ENCODE measurements around the gene SLC6A5. TPM values are rescaled to one million over a fixed set of nuclear protein-coding genes. Genes with fewer than 3 reads are reported as not detected.

SLC6A5 gene
- polyA plus RNA-seq, 4 donors, result 0.11 to 0.35 (median 0.18) TPM

DNA sequence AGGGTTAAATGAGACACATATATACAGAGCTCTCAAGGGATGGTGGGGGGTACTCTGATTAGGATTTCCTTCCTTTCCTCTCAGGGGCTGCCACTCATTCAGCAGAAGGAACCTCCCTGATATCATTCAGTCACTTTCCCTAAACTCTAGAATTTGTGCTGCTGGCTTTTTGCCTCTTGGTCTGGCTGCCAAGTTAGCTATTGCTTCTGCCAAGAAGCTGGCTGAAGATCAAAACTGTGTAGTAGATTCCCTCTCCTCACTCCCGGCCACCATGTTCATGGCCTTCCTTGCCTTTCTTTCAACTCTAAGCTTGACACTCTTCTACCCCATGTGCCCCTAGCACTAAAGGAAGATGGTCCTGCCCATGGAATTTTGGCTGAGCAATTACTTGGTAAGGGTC is 18.7 kb downstream of the SLC6A5 start:
- no peak for DNase-seq (ENCODE audit: low read depth in 4 of 4, low spot score in 2 of 4)

DNA sequence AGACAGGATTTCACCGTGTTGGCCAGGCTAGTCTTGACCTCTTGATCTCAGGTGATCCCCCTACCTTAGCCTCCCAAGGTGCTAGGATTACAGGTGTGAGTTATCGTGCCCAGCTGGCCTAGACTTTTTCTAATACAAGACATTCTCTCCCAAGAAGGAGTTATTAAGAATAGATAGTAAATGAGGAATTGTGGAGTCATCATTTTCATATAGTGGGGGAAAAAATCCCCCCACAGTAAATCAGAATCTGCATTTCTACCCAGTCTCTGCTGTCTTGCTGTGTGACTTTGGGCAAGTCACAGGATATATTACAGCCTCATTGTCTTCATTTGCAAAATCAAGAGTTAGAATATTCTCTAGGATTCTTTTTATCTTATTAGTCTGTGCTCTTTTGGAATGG is 21.6 kb downstream of the SLC6A5 start:
- no peak for DNase-seq (ENCODE audit: low read depth in 4 of 4, low spot score in 2 of 4)

DNA sequence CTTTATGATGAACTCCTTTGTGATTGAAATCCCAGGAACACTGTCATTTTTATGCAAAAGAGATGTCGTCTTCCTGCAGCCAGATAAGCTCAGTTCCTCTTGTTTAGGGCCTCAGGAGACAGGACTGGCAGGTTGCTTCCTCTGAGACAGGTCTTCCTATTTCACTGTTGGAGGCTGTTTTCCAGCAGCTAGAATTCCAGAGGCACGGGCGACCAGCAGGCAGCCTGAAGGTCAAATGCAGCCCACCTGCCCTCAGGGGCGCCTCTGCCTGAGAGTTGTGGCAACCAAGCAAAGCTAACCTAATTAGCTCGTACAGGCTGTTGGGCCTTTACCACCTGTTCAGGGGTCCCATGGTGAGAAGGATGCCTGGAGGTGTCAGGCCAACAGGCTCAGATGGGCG is 22.3 kb downstream of the SLC6A5 start:
- no peak for DNase-seq (ENCODE audit: low read depth in 4 of 4, low spot score in 2 of 4)

DNA sequence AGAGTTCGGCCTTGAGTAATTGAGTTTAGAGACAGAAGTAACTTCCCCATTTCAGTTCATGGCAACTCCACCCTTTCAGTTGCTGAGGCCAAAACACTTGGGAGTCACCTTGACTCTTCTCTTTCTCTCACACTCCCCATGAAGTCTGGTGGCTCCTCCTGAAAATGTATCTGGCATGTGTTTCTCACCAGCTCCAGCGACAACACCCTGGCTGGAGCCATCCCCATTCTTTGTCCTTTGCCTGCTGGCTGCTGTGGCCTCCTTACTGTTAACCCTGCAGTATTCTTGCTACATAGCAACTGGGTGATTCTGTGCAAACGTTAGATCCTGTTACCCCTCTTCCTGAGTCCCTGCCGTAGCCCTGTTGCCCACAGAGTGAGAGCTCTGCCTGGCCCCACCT is 23.8 kb downstream of the SLC6A5 start:
- DNase-seq (ENCODE audit: low read depth in 4 of 4, low spot score in 2 of 4), result no peak

DNA sequence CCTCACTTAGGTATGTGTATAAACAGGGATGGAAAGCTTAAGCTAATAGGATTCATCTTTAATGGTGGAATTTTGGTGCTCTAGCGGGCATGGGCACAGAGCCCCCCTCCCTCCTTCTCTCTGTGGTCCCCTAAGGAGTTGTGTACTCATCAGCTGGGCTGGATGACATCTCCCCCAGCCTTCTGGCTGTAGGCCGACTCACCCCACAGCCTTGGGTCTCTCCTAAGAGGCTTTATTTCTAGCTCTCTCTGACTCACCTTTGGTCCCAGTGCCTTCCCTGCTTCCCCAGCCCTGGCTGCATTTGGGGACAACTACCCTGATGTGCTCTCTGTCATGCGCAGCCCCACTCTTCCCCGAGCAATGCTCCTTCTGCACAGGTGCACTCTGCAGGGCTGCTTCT is 26.9 kb downstream of the SLC6A5 start:
- DNase-seq (ENCODE audit: low read depth in 4 of 4, low spot score in 2 of 4), result no peak

DNA sequence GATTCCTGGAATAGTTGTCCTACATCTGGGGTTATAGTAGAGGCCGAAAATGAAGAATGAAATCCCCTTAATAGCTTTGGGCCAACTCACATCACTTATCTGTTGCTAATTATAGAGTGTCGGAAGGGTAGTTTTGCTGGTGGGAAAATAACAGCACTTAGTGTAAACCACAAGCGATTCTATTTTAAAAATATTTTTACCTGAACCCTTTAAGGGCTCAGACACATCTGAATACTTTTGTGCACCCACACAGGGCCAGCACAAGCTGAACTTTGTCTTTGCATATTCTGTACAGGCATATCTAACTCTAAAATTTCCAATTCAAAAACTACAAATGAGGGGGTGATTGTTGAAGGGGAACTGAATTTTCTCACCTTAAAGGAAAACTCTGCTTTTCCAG is 27.6 kb downstream of the SLC6A5 start:
- DNase-seq (ENCODE audit: low read depth in 4 of 4, low spot score in 2 of 4), result no peak

DNA sequence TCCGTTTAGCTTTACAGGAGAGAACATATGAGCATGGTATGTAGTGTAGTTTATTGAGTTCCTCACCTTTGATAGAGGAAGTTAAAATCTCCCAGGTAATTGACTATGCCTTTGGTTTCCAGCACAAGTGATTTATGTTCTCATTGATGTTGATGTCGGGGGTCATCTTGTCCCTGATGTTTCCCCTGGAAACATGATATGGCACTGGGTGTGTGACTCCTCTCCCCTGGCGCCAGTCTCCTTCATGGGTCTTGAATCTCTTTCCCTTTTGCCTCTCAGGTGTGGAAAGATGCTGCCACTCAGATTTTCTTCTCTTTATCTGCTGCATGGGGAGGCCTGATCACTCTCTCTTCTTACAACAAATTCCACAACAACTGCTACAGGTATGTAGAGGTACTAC is 28.3 kb downstream of the SLC6A5 start:
- no peak for DNase-seq (ENCODE audit: low read depth in 4 of 4, low spot score in 2 of 4)

DNA sequence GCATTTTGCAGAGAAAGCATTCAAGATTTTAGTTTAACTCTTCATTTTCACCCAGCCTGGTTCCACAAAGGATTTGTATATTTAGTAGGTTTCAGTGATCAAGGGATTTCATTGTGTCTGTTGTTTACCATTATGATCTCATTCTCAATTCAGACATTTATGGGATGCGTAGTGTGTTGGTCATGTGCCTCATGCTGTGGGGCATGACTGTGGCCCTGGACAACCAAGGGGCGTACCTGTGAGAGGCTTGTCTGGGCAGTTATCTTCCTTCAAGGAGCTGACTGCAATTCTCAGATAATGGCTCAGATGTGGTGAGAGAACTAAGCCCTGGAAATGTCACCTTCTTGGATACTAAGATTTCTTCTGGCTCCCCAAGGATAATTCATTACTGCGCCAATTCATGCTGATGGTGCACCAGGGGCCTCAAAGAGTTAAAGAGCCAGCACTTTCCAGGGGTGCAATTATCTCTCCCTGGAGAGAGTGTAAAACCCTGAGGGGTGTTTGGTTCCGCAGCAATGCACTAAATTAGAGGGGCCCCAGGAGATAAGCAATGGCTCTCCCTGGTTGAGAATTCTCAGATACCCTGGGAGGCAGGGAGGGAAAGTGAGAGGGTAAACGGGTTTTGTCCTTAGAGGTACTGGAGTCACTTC is 32.2 kb downstream of the SLC6A5 start:
- DNase-seq (ENCODE audit: low read depth in 4 of 4, low spot score in 2 of 4), result no peak

DNA sequence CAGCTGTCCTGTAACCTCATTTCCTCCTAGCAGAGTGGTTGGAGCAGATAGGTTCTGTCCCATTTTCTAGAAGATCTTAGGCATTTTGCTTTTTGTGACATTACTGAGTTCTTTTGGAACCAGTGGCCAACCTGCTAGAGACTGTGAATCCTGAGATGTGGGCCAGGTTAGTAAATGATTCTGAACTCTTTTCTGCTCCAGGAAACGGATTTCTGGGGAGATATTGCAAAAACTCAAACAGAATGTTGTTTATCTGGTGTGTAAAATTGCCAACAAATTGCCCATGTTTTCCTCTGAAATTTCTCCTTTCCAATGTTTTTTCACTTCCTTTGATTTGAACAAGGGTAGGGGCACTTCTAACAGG is 32.7 kb downstream of the SLC6A5 start:
- DNase-seq (ENCODE audit: low read depth in 4 of 4, low spot score in 2 of 4), result no peak

DNA sequence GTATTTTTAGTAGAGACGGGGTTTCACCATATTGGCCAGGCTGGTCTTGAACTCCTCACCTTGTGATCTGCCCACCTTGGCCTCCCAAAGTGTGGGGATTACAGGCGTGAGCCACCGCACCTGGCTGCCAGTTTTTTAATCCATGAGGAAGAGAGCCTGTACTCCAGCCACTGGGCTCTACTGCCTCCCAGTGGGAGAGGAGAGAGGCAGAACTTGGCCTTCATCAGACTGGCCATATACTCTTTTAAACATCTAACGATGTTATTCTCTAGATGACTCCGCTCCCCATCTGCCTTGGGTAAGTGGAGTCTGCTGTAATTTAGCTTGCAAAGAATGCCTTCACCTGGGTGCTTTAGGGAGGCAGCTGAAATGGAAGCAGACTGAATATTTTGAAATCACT is 34.6 kb downstream of the SLC6A5 start:
- no peak for DNase-seq (ENCODE audit: low read depth in 4 of 4, low spot score in 2 of 4)

DNA sequence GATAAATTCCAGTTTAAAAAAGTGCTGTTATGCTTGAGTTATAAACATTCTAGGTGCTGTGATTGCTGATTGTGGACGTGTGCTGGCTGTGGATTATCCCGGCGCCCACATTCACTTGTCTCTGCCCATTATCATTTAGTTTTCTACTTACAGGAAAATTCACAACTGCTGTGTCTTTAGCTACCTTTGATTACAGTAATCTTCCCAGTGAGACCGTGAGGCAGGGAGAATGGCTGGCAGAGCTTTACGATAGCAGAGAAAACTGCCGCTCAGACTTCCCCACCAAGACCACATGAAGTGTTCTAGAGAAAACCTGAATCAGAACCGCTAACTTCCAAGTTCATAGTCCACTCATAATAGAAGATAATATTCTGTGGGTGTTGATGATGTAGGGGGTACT is 35.4 kb downstream of the SLC6A5 start:
- DNase-seq (ENCODE audit: low read depth in 4 of 4, low spot score in 2 of 4), result no peak

DNA sequence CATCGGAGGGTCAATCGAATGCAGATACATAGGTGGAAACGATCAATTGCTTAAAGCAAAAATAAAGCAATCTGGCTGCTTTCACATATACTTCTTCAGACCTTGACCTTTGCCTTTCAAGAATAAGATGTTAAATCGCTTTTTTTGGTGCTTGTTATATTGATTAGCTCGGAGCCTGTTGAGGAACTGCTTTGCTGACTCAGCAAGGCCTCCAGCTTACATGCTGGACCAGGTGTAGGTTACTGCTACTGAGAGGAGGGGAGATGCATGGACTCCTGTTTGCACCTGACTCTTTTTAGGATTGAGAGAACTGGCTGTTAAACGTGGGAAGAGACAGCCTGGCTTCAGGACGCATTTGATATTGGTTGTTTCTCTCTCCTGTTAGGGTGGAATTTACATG is 38.7 kb downstream of the SLC6A5 start:
- DNase-seq (ENCODE audit: low read depth in 4 of 4, low spot score in 2 of 4), result no peak

DNA sequence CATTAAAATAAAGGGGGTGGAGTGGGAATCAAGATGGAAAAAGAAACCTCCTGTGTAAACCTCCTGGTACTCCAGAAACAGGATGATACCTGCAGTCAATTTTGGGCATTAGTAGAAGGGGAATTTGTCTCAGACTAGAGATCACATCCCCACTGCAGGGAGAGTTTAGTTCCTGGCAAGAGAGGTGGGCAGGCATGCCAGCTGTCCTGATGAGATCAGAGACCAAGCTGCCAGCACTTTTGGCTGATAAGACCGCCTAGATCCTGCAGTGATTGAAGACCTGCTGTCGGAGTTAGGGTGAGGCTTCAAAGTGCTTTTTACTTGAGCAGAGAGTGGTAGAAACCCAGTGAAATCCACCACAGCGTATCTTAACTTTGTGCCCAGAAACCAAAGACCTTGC is 40.3 kb downstream of the SLC6A5 start:
- DNase-seq (ENCODE audit: low read depth in 4 of 4, low spot score in 2 of 4), result no peak

DNA sequence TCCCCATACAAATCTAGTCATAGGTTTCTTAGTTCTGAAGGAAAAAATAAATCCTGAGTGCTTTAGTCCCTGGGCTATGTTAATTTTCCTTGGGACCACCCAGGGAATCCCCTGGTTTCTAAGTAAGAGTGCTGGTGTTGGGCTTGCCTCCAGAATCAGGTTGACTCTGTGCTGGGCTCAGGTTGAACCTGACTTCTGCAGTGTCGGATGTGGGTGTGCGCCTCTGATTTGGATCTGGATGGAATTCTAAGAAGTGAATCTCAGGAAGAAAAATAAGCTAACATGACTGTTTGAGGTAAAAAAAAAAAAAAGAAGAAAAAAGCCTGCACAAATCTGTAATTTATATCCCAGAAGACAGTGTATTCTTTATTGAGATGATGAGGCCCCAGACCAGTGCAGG is 41.0 kb downstream of the SLC6A5 start:
- no peak for DNase-seq (ENCODE audit: low read depth in 4 of 4, low spot score in 2 of 4)

DNA sequence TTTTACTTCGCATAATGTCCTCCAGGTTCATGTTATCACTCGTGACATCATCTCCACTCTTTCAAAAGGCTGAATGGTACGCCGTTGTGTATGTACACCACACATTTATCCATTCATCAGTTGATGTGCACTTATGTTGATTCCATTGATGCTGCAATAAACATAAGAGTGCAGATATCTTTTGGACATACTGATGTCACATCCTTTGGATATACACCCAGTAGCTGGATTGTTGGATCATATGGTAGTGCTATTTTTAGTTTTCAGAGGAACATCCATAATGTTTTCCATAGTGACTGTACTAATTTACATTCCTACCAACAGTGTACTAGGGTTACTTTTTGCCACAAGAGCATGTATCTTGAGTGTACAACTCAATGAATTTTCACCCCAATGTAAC is 45.0 kb downstream of the SLC6A5 start:
- DNase-seq (ENCODE audit: low read depth in 4 of 4, low spot score in 2 of 4), result no peak

DNA sequence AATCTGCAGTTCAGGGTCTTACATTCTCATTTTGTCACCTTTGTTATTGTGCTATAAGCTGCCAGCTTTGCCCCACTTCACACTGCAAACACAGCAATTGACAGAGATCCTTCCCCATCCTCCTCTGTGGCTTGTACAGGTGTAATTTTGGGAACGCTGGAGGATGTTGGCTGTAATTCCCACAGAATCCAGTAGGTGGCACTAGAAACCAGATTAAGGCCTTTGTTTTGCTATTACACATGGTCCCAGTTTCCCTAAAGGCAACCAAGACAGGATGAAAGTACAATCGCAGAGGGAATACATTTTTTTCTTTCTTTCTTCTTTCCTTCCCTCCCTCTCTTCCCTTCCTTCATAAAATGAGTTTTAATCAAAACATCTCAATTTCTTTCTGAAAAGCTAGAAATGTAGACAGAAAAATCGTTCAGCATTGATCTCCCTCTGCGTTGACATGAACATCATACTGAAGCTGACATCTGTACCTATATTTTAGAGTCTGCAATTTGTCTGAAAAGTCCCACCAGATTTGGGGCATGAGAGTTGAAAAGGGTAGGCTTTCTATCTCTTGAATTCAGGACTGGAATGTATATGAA is 48.7 kb downstream of the SLC6A5 start:
- DNase-seq (ENCODE audit: low read depth in 4 of 4, low spot score in 2 of 4), result no peak

DNA sequence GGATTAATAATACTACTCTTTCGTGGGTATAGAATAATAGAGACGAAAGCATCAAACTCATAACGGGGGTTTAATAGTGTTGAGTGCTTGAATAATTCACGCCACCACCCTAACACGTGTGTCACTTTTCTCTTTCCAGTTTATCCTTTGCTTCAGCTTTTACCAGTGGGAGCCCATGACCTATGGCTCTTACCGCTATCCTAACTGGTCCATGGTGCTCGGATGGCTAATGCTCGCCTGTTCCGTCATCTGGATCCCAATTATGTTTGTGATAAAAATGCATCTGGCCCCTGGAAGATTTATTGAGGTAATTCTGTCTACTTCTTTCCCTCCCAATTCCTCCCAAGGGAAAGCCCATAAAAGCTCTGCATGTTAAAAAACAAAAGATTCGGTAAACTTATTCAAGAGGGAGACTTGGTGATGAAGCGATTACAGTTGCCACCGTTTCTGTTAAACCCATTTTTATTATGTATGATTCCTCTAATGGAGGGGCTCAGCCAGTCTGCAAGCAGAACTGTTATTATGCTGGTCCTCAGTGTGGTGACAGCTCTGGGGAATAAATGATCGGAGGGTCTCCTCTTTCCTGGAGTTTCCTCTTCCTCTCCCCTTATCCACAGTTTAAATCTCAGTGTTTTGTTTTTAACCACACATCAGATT is 52.9 kb downstream of the SLC6A5 start:
- DNase-seq (ENCODE audit: low read depth in 4 of 4, low spot score in 2 of 4), result no peak

DNA sequence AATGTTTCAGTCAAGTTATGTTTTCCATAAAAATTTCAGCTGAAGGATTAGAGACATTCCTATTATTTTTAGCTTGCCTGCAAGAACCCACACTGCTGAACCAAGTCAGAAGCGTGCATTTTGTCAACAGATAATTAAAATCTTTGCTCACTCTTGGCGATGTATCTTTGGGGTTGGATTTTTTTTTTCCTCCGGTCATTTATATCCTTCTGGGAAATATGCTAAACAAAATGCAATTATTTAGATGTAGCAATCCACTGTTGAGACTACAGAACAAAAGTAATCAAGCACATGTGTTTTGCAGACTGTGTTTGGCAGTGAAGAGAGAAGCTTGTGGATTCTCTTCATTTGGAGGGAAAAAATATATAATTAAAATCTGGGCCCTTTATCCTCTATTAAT is 54.6 kb downstream of the SLC6A5 start:
- no peak for DNase-seq (ENCODE audit: low read depth in 4 of 4, low spot score in 2 of 4)

DNA sequence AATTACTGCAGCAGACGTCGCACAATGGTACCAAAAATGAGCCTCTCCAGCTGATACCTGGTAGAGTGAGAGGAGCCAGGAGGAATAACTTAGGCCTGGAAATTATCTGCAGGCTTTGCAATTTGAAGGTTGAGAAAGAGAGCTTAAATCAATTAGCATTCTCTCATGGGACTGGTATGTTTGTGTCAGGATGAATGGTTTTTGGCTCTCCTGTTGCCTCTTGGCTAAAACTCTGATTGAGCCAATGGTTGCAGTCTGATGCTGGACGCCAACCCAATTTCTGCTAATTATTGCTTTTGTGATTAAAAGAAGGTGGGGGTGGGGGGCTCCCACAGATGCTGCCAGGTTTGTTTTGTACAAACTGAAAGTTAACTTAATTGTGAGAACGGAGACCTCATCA is 57.5 kb downstream of the SLC6A5 start:
- no peak for DNase-seq (ENCODE audit: low read depth in 4 of 4, low spot score in 2 of 4)

DNA sequence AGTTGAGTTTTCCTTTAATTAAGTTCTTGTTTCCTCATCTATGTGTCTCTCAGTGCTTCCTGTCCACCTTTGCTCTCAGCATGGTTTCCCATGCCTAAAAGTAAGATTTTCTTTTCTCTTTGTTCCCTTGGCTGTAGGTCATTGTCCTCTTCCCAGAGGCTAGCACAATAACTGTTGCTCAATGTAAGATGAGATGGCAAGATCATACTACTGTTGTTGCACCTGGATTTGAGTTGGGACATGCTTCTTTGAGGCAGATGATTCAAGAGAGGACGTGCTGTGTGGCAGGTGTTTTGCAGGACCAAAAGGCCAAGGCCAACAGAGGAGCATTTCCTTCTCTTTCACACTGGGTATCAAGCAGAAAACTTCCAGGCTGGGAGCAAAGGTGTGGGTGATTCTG is 58.7 kb downstream of the SLC6A5 start:
- DNase-seq (ENCODE audit: low read depth in 4 of 4, low spot score in 2 of 4), result no peak

DNA sequence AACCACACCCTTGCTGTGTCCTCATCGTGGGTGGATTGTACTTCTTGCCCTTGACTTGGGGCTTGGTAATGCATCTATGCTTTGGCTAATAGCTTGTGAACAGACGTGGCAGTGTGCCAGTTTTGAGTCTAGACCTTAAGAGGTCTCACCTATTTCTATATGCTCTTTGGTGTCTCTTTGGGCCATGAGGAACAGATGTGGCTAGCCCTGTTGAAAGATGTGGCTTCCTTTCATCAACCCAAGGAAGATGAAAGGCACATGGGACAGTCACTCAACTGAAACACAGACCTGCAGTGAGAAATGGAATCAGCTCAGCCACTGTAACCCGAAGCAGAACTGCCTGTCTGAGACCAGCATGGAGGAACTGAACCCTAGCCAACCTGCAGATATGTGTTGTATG is 62.0 kb downstream of the SLC6A5 start:
- DNase-seq (ENCODE audit: low read depth in 4 of 4, low spot score in 2 of 4), result no peak

DNA sequence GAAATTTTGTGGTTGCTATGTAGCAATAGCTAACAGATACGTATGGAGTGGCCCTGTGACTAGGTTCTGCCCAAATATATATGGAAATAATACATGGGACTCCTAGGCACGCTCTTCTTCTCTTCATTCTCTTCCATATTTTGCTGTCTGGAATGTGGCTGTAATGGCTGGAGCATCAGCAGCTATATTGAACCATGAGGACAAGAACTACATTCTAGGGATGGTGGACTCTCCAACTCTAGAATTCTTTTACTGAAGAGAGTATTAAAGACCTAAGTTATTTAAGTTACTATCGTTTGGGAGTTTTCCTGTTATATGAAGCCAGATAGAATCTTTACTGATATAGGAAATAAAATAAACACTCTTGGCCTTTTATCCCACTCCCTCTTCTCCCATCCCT is 62.4 kb downstream of the SLC6A5 start:
- DNase-seq (ENCODE audit: low read depth in 4 of 4, low spot score in 2 of 4), result no peak

Measured in left renal cortex interstitium (tissue), 4 donors.